Common myeloid progenitor, CD34-positive (primary cell): ENCODE data around the gene DUS1L. TPM values are rescaled to one million over a fixed set of nuclear protein-coding genes. Genes with fewer than 3 reads are reported as not detected.

Experiments
- CTCF ChIA-PET: fragments of 350-600 bp; sonication (Branson Sonifier 250); formaldehyde crosslinking; loops from one replicate; lab custom pipeline; 2021; ENCODE audit warnings: antibody characterized with exemption; lab: Charles Lee
- POLR2A ChIA-PET: fragments of 350-600 bp; sonication (Branson Sonifier 250); formaldehyde crosslinking; loops from one replicate; lab custom pipeline; 2021; ENCODE audit warnings: antibody characterized with exemption; lab: Charles Lee
- DNase-seq, 3 donors: peaks; one replicate each; pipeline versions ENCODE4 v3.0.0 to v3.0.0-alpha.2; 2013
- H3K27ac ChIP-seq, 2 experiments: 1 replicate in 1 of 2; 2 replicates in 1 of 2; pipeline ENCODE4 v1.7.0; 2013; ENCODE audit warnings: inconsistent platforms in 2 of 2, low read length in 2 of 2, mild to moderate bottlenecking in 2 of 2, low read depth in 1 of 2, moderate library complexity in 1 of 2; ENCODE audit not compliant: severe bottlenecking in 2 of 2, insufficient read depth in 1 of 2, poor library complexity in 1 of 2
- H3K27me3 ChIP-seq, 5 experiments: replicated peaks in 2 of 5; 1 replicate in 3 of 5; 2 replicates in 2 of 5; pipeline versions ENCODE4 v1.6.1 to v1.7.0; 2013; ENCODE audit warnings: low read length in 4 of 5, mild to moderate bottlenecking in 2 of 5, moderate library complexity in 2 of 5, inconsistent platforms in 1 of 5; ENCODE audit not compliant: insufficient read depth in 5 of 5, control insufficient read depth in 4 of 5
- H3K36me3 ChIP-seq, 4 experiments: 1 replicate in 2 of 4; 2 replicates in 2 of 4; pipeline versions ENCODE4 v1.6.1 to v1.7.0; 2013; ENCODE audit warnings: low read length in 3 of 4, control low read depth in 1 of 4, mild to moderate bottlenecking in 1 of 4; ENCODE audit not compliant: control insufficient read depth in 4 of 4, insufficient read depth in 4 of 4
- H3K4me1 ChIP-seq, 4 experiments: 1 replicate in 3 of 4; 2 replicates in 1 of 4; pipeline versions ENCODE4 v1.6.1 to v1.7.1; 2013; ENCODE audit warnings: low read length in 3 of 4, mild to moderate bottlenecking in 3 of 4, control low read depth in 1 of 4, inconsistent platforms in 1 of 4, moderate library complexity in 1 of 4; ENCODE audit not compliant: control insufficient read depth in 4 of 4, insufficient read depth in 4 of 4; ENCODE audit errors: control extremely low read depth in 1 of 4
- H3K4me3 ChIP-seq, 7 experiments: 1 replicate in 4 of 7; 2 replicates in 3 of 7; pipeline versions ENCODE4 v1.5.1 to v1.7.0; 2013; ENCODE audit warnings: mild to moderate bottlenecking in 7 of 7, low read length in 6 of 7, moderate library complexity in 6 of 7, inconsistent platforms in 2 of 7, low read depth in 2 of 7, control low read depth in 1 of 7; ENCODE audit not compliant: insufficient read depth in 4 of 7, control insufficient read depth in 1 of 7; ENCODE audit errors: extremely low read depth in 1 of 7
- H3K9me3 ChIP-seq, 5 experiments: 1 replicate in 4 of 5; 2 replicates in 1 of 5; pipeline versions ENCODE4 v1.6.1 to v1.7.1; 2013; ENCODE audit warnings: low read length in 4 of 5, mild to moderate bottlenecking in 2 of 5, inconsistent platforms in 1 of 5, low read depth in 1 of 5, moderate library complexity in 1 of 5; ENCODE audit not compliant: control insufficient read depth in 4 of 5, insufficient read depth in 2 of 5; ENCODE audit errors: control extremely low read depth in 1 of 5
- WGBS: methylation state at CpG from one replicate; pipeline ENCODE4 v1.1.5; 2013; ENCODE audit not compliant: insufficient coverage; 5-methylcytosine and 5-hydroxymethylcytosine counted together
- polyA plus RNA-seq: library from polyadenylated mRNA; unstranded; fragments of 120-200 nt; gene quantifications from one replicate; pipeline ENCODE4 v1.2.1, GENCODE V29; 2013

DUS1L gene
- polyA plus RNA-seq: 66.2 TPM

DNA sequence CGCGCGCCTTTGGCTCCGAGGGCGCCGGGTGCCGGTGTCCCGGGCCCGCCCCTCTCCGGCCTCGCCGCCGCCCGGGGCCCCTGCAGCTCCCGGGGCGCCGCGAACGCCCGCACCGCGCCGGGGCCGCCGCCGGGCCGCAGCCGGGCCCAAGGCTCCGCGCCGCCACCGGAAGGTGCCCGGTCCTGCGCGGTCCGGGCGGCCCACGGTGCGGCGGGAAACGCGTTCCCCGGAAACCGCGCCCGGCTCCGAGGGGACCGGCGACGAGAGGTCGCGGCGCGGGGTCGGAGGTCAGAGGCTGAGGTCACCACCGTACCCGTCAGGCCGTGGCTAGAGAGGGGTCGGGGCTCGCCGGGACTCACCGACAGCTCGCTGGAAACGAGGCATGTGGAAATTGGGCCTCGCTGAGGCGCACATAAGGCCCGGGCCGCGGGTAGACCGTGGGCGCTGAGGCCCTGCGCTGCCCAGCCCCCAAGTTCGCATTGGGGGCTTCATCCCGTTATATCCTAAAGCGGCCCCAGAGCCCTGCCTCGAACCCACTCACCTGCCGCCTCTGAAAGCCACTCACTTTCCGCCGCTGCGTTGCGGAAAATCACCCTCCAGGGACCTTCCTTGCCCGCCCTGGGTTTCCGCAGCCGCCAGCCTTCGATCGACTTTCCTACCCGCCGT is at the start of gene DUS1L:
Gene DUS1L (minus strand): TSS at position 167 of the 666 bp plus-strand sequence. CDS start 745 bp downstream, outside the sequence.
- H3K4me1 ChIP-seq: peaks cover 0 to 24% (median 16%) of the 10 kb centered on the region in 4 experiments
- DNase-seq: peak; percentile 59 to 71 (median 64)
- ChIA-PET POLR2A (interaction anchor here (1.0 kb wide), 1 partner anchor 35 kb away, joined by 4 read pairs; no protein-coding TSS in a partner anchor), CTCF (interaction anchor here (0.6 to 1.4 kb wide), 6 partner anchors 16 to 81 kb away, joined by 3 to 4 read pairs (median 4); partner anchors contain the start of gene DCXR)
- H3K9me3 ChIP-seq: no peaks in the 10 kb centered on the region
- peak within 1 kb of the TSS; percentile 50 to 89 (median 74) for H3K4me3 ChIP-seq
- peaks cover 6 to 36% (median 23%) of the 10 kb centered on the region in 4 experiments for H3K36me3 ChIP-seq
- H3K27me3 ChIP-seq: no peaks in the 10 kb centered on the region
- 6% methylated on average over 80 of the region's 88 CpGs for WGBS
- peak within 1 kb of the TSS; percentile 40 to 85 for H3K27ac ChIP-seq

DNA sequence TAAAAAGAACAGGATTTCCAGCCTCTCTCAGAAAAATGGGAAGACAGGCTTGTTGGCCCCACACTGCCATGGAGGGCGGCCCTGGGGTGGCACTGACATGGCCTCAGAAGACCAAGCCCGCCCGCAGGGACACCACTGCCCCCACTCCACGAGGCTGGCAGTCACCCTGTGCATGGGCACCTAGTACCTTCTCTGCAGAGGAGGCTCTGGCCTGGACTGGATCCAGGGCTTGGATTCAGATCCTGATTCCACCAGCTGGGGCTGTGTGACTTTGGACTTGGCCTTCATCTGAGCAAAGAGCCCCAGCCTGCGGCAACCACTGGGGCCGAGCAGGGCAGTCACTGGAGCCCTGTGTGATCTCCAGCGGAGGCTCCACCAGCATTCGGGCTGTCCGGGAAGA is 49.3 kb upstream of the DUS1L start:
- no peaks in the 10 kb centered on the region for H3K27me3 ChIP-seq
- no peak overlapping the region for H3K27ac ChIP-seq
- no peaks in the 10 kb centered on the region for H3K9me3 ChIP-seq
- 95% methylated on average over 4 of the region's 9 CpGs for WGBS
- no peak for DNase-seq
- ChIA-PET POLR2A (no interaction called here), CTCF (no interaction called here)
- peaks cover 2 to 17% (median 9%) of the 10 kb centered on the region in 4 experiments for H3K36me3 ChIP-seq
- no peak overlapping the region for H3K4me3 ChIP-seq
- H3K4me1 ChIP-seq: peaks cover 0 to 5% (median 0%) of the 10 kb centered on the region in 4 experiments

DNA sequence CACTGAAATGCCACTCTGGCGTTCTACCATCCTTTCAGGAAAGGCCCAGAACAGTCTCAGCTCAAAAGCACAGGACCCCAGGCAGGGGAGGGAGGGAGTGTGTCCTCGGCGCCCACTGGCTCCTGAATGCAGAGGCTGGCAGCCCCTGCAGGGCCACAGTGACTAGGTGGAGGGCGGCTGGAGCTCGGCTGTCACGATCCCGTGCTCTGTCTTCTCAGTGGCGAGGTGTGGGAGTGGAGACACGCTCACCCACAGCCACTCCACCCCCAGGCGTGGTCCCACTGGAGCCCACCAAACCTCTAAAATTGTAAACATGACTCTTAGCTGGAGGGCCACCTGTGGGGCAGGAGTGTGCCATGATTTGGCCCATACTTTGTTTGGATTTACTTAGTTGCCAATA is 48.8 kb upstream of the DUS1L start:
- 86% methylated on average over 3 of the region's 10 CpGs for WGBS
- H3K4me1 ChIP-seq: peaks cover 0 to under 1% (median 0%) of the 10 kb centered on the region in 4 experiments
- POLR2A ChIA-PET: no interaction called here

DNA sequence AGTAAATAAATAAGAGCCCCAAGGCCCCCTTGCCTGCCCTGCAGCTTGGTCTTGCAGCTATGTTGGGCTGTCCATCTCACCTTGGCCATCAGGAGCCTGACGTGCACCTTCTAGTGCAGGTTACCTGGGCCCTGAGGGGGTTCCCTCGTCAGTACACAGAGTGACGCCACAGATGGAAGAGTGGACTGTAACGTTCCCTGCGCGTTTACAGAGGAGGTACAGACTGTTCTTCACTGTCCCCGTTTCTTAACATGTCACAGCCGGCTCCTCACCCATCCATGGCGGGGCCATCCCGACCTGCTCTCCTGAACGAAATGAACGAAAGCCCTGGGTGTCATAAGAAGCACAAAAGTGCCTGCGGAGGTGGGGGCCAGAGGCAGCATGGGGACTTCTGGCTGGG is 48.3 kb upstream of the DUS1L start:
- CTCF ChIA-PET: interaction anchor here (1.0 to 2.0 kb wide), 2 partner anchors 10 to 37 kb away, joined by 3 to 4 read pairs; no protein-coding TSS in a partner anchor
- no peaks in the 10 kb centered on the region for H3K4me1 ChIP-seq
- POLR2A ChIA-PET: no interaction called here
- no peaks in the 10 kb centered on the region for H3K27me3 ChIP-seq
- no peaks in the 10 kb centered on the region for H3K9me3 ChIP-seq
- no peak overlapping the region for H3K4me3 ChIP-seq
- WGBS: 96% methylated on average over 9 of the region's 13 CpGs
- DNase-seq: no peak
- H3K27ac ChIP-seq: no peak overlapping the region
- peaks cover 2 to 17% (median 9%) of the 10 kb centered on the region in 4 experiments for H3K36me3 ChIP-seq

More for the DNA sequence above, 48.8 kb upstream of the DUS1L start:
- Histone ChIP-seq H3K27me3 (no peaks in the 10 kb centered on the region), H3K27ac (no peak overlapping the region), H3K36me3 (peaks cover 2 to 17% (median 9%) of the 10 kb centered on the region in 4 experiments), H3K4me3 (no peak overlapping the region), H3K9me3 (no peaks in the 10 kb centered on the region)
- no peak for DNase-seq
- CTCF ChIA-PET: interaction anchor here (1.0 kb wide), 1 partner anchor 10 kb away, joined by 3 read pairs; no protein-coding TSS in a partner anchor

DNA sequence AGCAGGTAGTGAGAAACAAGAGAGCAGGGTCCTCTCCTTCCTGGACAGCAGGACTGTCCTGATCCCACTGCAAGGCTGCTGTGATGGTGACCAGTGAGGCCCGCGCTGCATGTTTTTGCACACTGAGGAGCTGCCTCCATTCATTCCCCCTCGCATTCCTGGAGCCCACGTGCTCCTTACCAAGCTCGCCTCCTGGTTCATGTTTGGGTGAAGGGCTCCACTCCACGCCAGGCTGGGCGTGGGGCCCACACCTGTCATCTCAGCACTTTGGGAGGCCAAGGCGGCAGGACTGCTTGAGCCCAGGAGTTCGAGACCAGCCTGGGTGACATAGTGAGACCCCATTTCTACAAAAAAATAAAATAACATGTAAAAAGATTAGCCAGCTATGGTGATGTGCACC is 47.8 kb upstream of the DUS1L start:
- Histone ChIP-seq H3K27me3 (no peaks in the 10 kb centered on the region), H3K9me3 (no peaks in the 10 kb centered on the region), H3K36me3 (peaks cover 2 to 17% (median 9%) of the 10 kb centered on the region in 4 experiments), H3K4me3 (no peak overlapping the region), H3K27ac (no peak overlapping the region), H3K4me1 (no peaks in the 10 kb centered on the region)
- CTCF ChIA-PET: interaction anchor here (1.0 to 2.0 kb wide), 2 partner anchors 11 to 37 kb away, joined by 3 to 4 read pairs; no protein-coding TSS in a partner anchor
- POLR2A ChIA-PET: no interaction called here
- 98% methylated on average over 9 of the region's 9 CpGs for WGBS
- no peak for DNase-seq

DNA sequence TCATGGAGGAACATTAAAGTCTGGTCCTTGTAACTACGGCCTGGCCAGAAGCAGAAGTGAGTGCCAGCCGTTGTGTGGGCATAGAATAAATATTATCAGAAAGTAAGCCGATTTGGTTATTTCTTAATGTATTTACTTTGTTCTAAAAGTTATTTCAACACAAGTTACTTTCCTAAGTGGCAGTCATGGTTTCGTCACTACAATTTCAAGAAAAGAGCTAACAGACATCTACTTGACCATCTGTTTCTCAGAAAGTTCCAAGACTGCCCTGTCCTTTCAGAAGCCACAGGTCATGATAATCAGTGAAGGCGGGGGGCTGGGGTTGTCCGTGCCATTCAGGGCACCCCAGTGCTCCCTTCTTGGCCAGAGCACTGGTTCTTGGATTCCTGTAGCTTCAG is 47.3 kb upstream of the DUS1L start:
- no peaks in the 10 kb centered on the region for H3K9me3 ChIP-seq
- H3K4me1 ChIP-seq: no peaks in the 10 kb centered on the region
- no peak overlapping the region for H3K4me3 ChIP-seq
- H3K36me3 ChIP-seq: peaks cover 2 to 17% (median 10%) of the 10 kb centered on the region in 4 experiments
- WGBS: 95% methylated on average over 3 of the region's 6 CpGs
- POLR2A ChIA-PET: no interaction called here
- H3K27ac ChIP-seq: no peak overlapping the region
- no peaks in the 10 kb centered on the region for H3K27me3 ChIP-seq
- no peak for DNase-seq
- CTCF ChIA-PET: interaction anchor here (2.0 kb wide), 1 partner anchor 36 kb away, joined by 4 read pairs; no protein-coding TSS in a partner anchor
